GM23248 (cell line): ENCODE measurements around the gene NUP153.

Source experiments
- EZH2 ChIP-seq: fragments of 200-600 bp; sonication (generic); IDR thresholded peaks from 2 replicates; pipeline ENCODE4 v1.6.1; 2018; ENCODE audit warnings: antibody characterized with exemption, mild to moderate bottlenecking; ENCODE audit not compliant: insufficient read depth, poor library complexity, severe bottlenecking
- EZH2phosphoT487 ChIP-seq: fragments of 200-600 bp; sonication (generic); IDR thresholded peaks from 2 replicates; pipeline ENCODE4 v1.6.1; 2018; ENCODE audit warnings: antibody characterized with exemption, moderate library complexity, mild to moderate bottlenecking, low read depth; ENCODE audit not compliant: insufficient read depth

DNA sequence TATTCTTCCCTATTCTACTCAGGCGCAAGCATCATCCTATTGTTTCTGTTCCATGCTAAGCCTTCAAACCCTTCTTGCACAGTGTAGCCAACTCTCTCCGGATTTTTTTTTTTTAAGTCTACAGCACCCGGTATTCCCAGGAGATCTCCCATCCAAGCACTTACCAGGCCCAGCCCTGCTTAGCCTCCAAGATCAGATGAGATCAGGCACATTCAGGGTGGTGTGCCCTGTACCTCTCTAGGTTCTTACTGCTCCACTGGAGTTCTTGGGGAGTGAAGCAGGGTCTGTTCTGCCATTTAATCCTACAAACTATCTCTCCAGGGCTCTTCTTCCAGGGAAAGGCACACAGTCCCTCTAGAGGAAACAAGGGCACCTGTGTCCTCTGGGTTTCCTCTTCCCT lies 14.9 kb upstream of the NUP153 start:
- TF ChIP-seq EZH2, result no peak
- no peak for TF ChIP-seq EZH2phosphoT487
